Adipose tissue (tissue), 3 donors: ENCODE results near the gene ZNF444. TPM values are rescaled to one million over a fixed set of nuclear protein-coding genes. Genes with fewer than 3 reads are reported as not detected.
"Not testable (repeated sequence)": the region's sequence is repeated elsewhere in the genome, so short reads cannot be mapped to it uniquely, and the experiment has no call there.

Experiments
- H3K27ac ChIP-seq: one replicate; pipeline ENCODE4 v1.5.1; 2013; ENCODE audit warnings: low read depth, low read length
- WGBS, 3 donors: extraction: QIAGEN DNeasy Blood & Tissue Kit; methylation state at CpG; one replicate each; pipeline ENCODE4 v1.1.7; 2013; 5-methylcytosine and 5-hydroxymethylcytosine counted together
- polyA plus RNA-seq, 3 donors: library from polyadenylated mRNA; stranded (reverse); fragments of 200-250 nt; gene quantifications; one replicate each; pipeline ENCODE4 v1.2.3, GENCODE V29; 2013
- donor health status: healthy with polysubstance abuse.
- donor health status: Bipolar disorder and iron deficiency.
- donor health status: healthy.

ZNF444 gene
- polyA plus RNA-seq, 3 donors = 13.7 to 32.2 (median 14.9) TPM

- no peak overlapping the region for H3K27ac ChIP-seq
- WGBS, 3 donors = 25 to 49% (median 45%) methylated on average over 3 of the region's 3 CpGs
Observed at GRCh38 chr19:56138069-56138468, 3.0 kb upstream of the ZNF444 start.

- no peak overlapping the region for H3K27ac ChIP-seq
- WGBS, 3 donors = 24 to 26% (median 26%) methylated on average over 22 of the region's 22 CpGs
Observed at GRCh38 chr19:56139847-56140582, 1.1 kb upstream of the ZNF444 start.

- 1 to 2% (median 1%) methylated on average over 18 to 24 of the region's 26 CpGs for WGBS, 3 donors
- no peak overlapping the region for H3K27ac ChIP-seq
Observed at GRCh38 chr19:56141417-56141993, 418 bp downstream of the ZNF444 start.

- no peak overlapping the region for H3K27ac ChIP-seq
- WGBS, 3 donors = 19 to 74% (median 64%) methylated on average over 17 of the region's 17 CpGs
Observed at GRCh38 chr19:56142087-56142787, 1.1 kb downstream of the ZNF444 start.

- WGBS, 3 donors = 75 to 86% (median 84%) methylated on average over 4 of the region's 4 CpGs
- no peak overlapping the region for H3K27ac ChIP-seq
Observed at GRCh38 chr19:56142897-56143434, 1.9 kb downstream of the ZNF444 start.

GRCh38 chr19:56144376-56144775, 3.3 kb downstream of the ZNF444 start:
- 40 to 57% (median 46%) methylated on average over 6 of the region's 6 CpGs for WGBS, 3 donors
- no peak overlapping the region for H3K27ac ChIP-seq

- WGBS, 3 donors = 77 to 89% (median 86%) methylated on average over 12 of the region's 12 CpGs
- no peak overlapping the region for H3K27ac ChIP-seq
Observed at GRCh38 chr19:56144831-56145230, 3.7 kb downstream of the ZNF444 start.

GRCh38 chr19:56145698-56146097, 4.6 kb downstream of the ZNF444 start:
- WGBS, 3 donors = 56 to 93% (median 90%) methylated on average over 10 of the region's 10 CpGs
- no peak overlapping the region for H3K27ac ChIP-seq

GRCh38 chr19:56146904-56147303, 5.8 kb downstream of the ZNF444 start:
- no peak overlapping the region for H3K27ac ChIP-seq
- WGBS, 3 donors = 57 to 98% (median 97%) methylated on average over 28 to 31 of the region's 31 CpGs

GRCh38 chr19:56147307-56147706, 6.2 kb downstream of the ZNF444 start:
- 63 to 94% (median 94%) methylated on average over 22 of the region's 22 CpGs for WGBS, 3 donors
- no peak overlapping the region for H3K27ac ChIP-seq

- 95 to 97% (median 95%) methylated on average over 15 of the region's 15 CpGs for WGBS, 3 donors
- H3K27ac ChIP-seq = no peak overlapping the region
Observed at GRCh38 chr19:56148096-56148495, 7.0 kb downstream of the ZNF444 start.

- 88 to 96% (median 94%) methylated on average over 12 of the region's 12 CpGs for WGBS, 3 donors
- not testable (repeated sequence) for H3K27ac ChIP-seq
Observed at GRCh38 chr19:56148955-56149655, 8.0 kb downstream of the ZNF444 start.

GRCh38 chr19:56149656-56150038, 8.6 kb downstream of the ZNF444 start:
- 94 to 98% (median 98%) methylated on average over 5 of the region's 5 CpGs for WGBS, 3 donors
- no peak overlapping the region for H3K27ac ChIP-seq

GRCh38 chr19:56150358-56150757, 9.3 kb downstream of the ZNF444 start:
- 85 to 92% (median 91%) methylated on average over 11 of the region's 11 CpGs for WGBS, 3 donors
- no peak overlapping the region for H3K27ac ChIP-seq

- WGBS, 3 donors = 58 to 86% (median 81%) methylated on average over 2 of the region's 2 CpGs
- no peak overlapping the region for H3K27ac ChIP-seq
Observed at GRCh38 chr19:56152644-56153043, 11.6 kb downstream of the ZNF444 start.

- H3K27ac ChIP-seq = no peak overlapping the region
- WGBS, 3 donors = 16 to 42% (median 41%) methylated on average over 6 of the region's 6 CpGs
Observed at GRCh38 chr19:56153507-56153906, 12.4 kb downstream of the ZNF444 start.

- H3K27ac ChIP-seq = no peak overlapping the region
- WGBS, 3 donors = 54 to 75% (median 70%) methylated on average over 17 of the region's 17 CpGs
Observed at GRCh38 chr19:56155124-56155687, 14.1 kb downstream of the ZNF444 start.

- H3K27ac ChIP-seq = no peak overlapping the region
- WGBS, 3 donors = 51 to 78% (median 68%) methylated on average over 11 of the region's 11 CpGs
Observed at GRCh38 chr19:56156768-56157167, 15.7 kb downstream of the ZNF444 start.
